IMR-90 (cell line): ENCODE measurements around the gene AGBL3. TPM values are rescaled to one million over a fixed set of nuclear protein-coding genes. Genes with fewer than 3 reads are reported as not detected.
A peak's percentile ranks its signal among the peaks of the same experiment; 100 is the strongest.

Experiments used
- ATAC-seq: fragments of 200-7000 bp; cut with Tn5 transposase; 2 replicates; pipeline ENCODE4 v1.9.1; 2020; ENCODE audit warnings: low read depth, mild to moderate bottlenecking, moderate library complexity
- BruUV-seq: library from RNA; stranded (reverse); fragments of 400-500 nt; replicated peaks from 2 replicates; lab custom pipeline; 2021; lab: Mats Ljungman, UMichigan
- CTCF ChIA-PET: fragments of 300-600 bp; formaldehyde crosslinking; extraction: SDS; loops from one replicate; lab custom pipeline; 2021; ENCODE audit warnings: antibody characterized with exemption; lab: Yijun Ruan, JAX
- POLR2A ChIA-PET: fragments of 300-600 bp; sonication (Branson Sonifier 250); formaldehyde crosslinking; loops from one replicate; lab custom pipeline; 2022; ENCODE audit warnings: antibody characterized with exemption; ENCODE audit not compliant: unreplicated experiment; lab: Charles Lee
- DNase-seq: peaks from one replicate; pipeline ENCODE4 v3.0.0; 2013
- H2AFZ ChIP-seq: replicated peaks from 2 replicates; pipeline ENCODE3; 2013; ENCODE audit warnings: low read length, mild to moderate bottlenecking; ENCODE audit not compliant: poor library complexity
- H2AK5ac ChIP-seq: 2 replicates; pipeline ENCODE4 v1.6.1; 2013; ENCODE audit warnings: low read depth, low read length, inconsistent platforms
- H2AK9ac ChIP-seq: replicated peaks from 2 replicates; pipeline ENCODE3; 2013; ENCODE audit warnings: mild to moderate bottlenecking, low read depth, low read length, moderate library complexity; ENCODE audit not compliant: poor library complexity
- H2BK120ac ChIP-seq: 2 replicates; pipeline ENCODE4 v1.6.1; 2013; ENCODE audit warnings: low read depth, low read length, inconsistent platforms
- H2BK15ac ChIP-seq: 3 replicates; pipeline ENCODE4 v1.6.1; 2013; ENCODE audit warnings: low read depth, low read length, inconsistent platforms
- H2BK20ac ChIP-seq: 2 replicates; pipeline ENCODE4 v1.6.1; 2013; ENCODE audit warnings: low read depth, mild to moderate bottlenecking, inconsistent platforms, low read length, moderate library complexity
- H2BK5ac ChIP-seq: 2 replicates; pipeline ENCODE4 v1.6.1; 2013; ENCODE audit warnings: mild to moderate bottlenecking, low read depth, low read length, inconsistent platforms; ENCODE audit not compliant: poor library complexity, severe bottlenecking
- H3K14ac ChIP-seq: replicated peaks from 2 replicates; pipeline ENCODE4 v1.6.1; 2013; ENCODE audit warnings: low read depth, low read length, inconsistent platforms
- H3K18ac ChIP-seq: 2 replicates; pipeline ENCODE4 v1.6.1; 2013; ENCODE audit warnings: low read depth, low read length, control low read depth
- H3K23ac ChIP-seq: 2 replicates; pipeline ENCODE4 v1.6.1; 2013; ENCODE audit warnings: low read depth, low read length, inconsistent platforms
- H3K27ac ChIP-seq: 2 replicates; pipeline ENCODE4 v1.5.1; 2013; ENCODE audit warnings: mild to moderate bottlenecking, control low read depth, low read length; ENCODE audit not compliant: insufficient read depth
- H3K27me3 ChIP-seq: 2 replicates; pipeline ENCODE4 v1.6.1; 2013; ENCODE audit warnings: low read length; ENCODE audit not compliant: control insufficient read depth, insufficient read depth
- H3K36me3 ChIP-seq: 2 replicates; pipeline ENCODE4 v1.6.1; 2013; ENCODE audit warnings: low read length, mixed read lengths; ENCODE audit not compliant: control insufficient read depth, insufficient read depth
- H3K4ac ChIP-seq: 2 replicates; pipeline ENCODE4 v1.6.1; 2013; ENCODE audit warnings: low read depth, low read length, inconsistent platforms
- H3K4me1 ChIP-seq: 2 replicates; pipeline ENCODE4 v1.6.1; 2013; ENCODE audit warnings: low read length, mixed read lengths; ENCODE audit not compliant: control insufficient read depth, insufficient read depth
- H3K4me2 ChIP-seq: 2 replicates; pipeline ENCODE4 v1.6.1; 2013; ENCODE audit warnings: low read depth, mild to moderate bottlenecking, control low read depth, low read length, moderate library complexity
- H3K4me3 ChIP-seq: 2 replicates; pipeline ENCODE4 v1.5.1; 2013; ENCODE audit warnings: low read depth, mild to moderate bottlenecking, control low read depth, low read length, moderate library complexity; ENCODE audit not compliant: insufficient read depth
- H3K56ac ChIP-seq: 2 replicates; pipeline ENCODE4 v1.6.1; 2013; ENCODE audit warnings: low read length, inconsistent platforms; ENCODE audit not compliant: insufficient read depth; ENCODE audit errors: extremely low read depth
- H3K79me1 ChIP-seq, 2 experiments: 2 replicates each; pipeline ENCODE4 v1.6.1; 2013; ENCODE audit warnings: low read length in 2 of 2, inconsistent platforms in 1 of 2, low read depth in 1 of 2
- H3K9ac ChIP-seq: 2 replicates; pipeline ENCODE4 v1.6.1; 2013; ENCODE audit warnings: low read depth, low read length, control low read depth
- H3K9me1 ChIP-seq: 2 replicates; pipeline ENCODE4 v1.6.1; 2013; ENCODE audit warnings: low read length, inconsistent platforms; ENCODE audit not compliant: insufficient read depth
- H3K9me3 ChIP-seq: 2 replicates; pipeline ENCODE4 v1.6.1; 2013; ENCODE audit warnings: low read length; ENCODE audit not compliant: control insufficient read depth, insufficient read depth
- H4K20me1 ChIP-seq: 2 replicates; pipeline ENCODE4 v1.6.1; 2013; ENCODE audit warnings: low read length, inconsistent platforms; ENCODE audit not compliant: insufficient read depth
- H4K5ac ChIP-seq: 2 replicates; pipeline ENCODE4 v1.6.1; 2013; ENCODE audit warnings: mild to moderate bottlenecking, low read depth, low read length, control low read depth
- H4K8ac ChIP-seq, 2 experiments: 2 replicates each; pipeline ENCODE4 v1.6.1; 2013; ENCODE audit warnings: low read depth in 2 of 2, low read length in 2 of 2, control low read depth in 1 of 2, inconsistent platforms in 1 of 2
- H4K91ac ChIP-seq: 2 replicates; pipeline ENCODE4 v1.6.1; 2013; ENCODE audit warnings: low read depth, low read length, inconsistent platforms; ENCODE audit not compliant: insufficient read depth
- BHLHE40 ChIP-seq: fragments of 150-350 bp; IDR thresholded peaks from 2 replicates; pipeline ENCODE4 v1.6.1; 2016; ENCODE audit warnings: mild to moderate bottlenecking, low read depth, low read length
- CEBPB ChIP-seq: IDR thresholded peaks from 2 replicates; pipeline ENCODE4 v1.6.1; 2012; ENCODE audit warnings: low read depth, low read length, improper control_type of control experiment
- CHD1 ChIP-seq: IDR thresholded peaks from 2 replicates; pipeline ENCODE4 v1.6.1; 2012; ENCODE audit warnings: low read depth, low read length, improper control_type of control experiment
- CTCF ChIP-seq: conservative IDR thresholded peaks from 2 replicates; pipeline ENCODE4 v1.5.1; 2012; ENCODE audit warnings: mild to moderate bottlenecking, low read depth, low read length, improper control_type of control experiment
- ELK1 ChIP-seq: fragments of 150-350 bp; IDR thresholded peaks from 2 replicates; pipeline ENCODE4 v1.6.1; 2016; ENCODE audit warnings: low read depth, mild to moderate bottlenecking, low read length, moderate library complexity, borderline replicate concordance
- FOS ChIP-seq: fragments of 150-350 bp; IDR thresholded peaks from 2 replicates; pipeline ENCODE4 v1.6.1; 2016; ENCODE audit warnings: low read depth, low read length
- MAFK ChIP-seq: IDR thresholded peaks from 2 replicates; pipeline ENCODE4 v1.6.1; 2012; ENCODE audit warnings: low read depth, low read length, improper control_type of control experiment
- MAZ ChIP-seq: IDR thresholded peaks from 2 replicates; pipeline ENCODE4 v1.6.1; 2012; ENCODE audit warnings: low read depth, mild to moderate bottlenecking, low read length, improper control_type of control experiment, moderate library complexity, borderline replicate concordance
- MXI1 ChIP-seq: IDR thresholded peaks from 2 replicates; pipeline ENCODE4 v1.6.1; 2012; ENCODE audit warnings: low read depth, mild to moderate bottlenecking, low read length, moderate library complexity, borderline replicate concordance
- NFE2L2 ChIP-seq: fragments of 150-350 bp; IDR thresholded peaks from 2 replicates; pipeline ENCODE4 v1.6.1; 2016; ENCODE audit warnings: low read depth, mild to moderate bottlenecking, low read length
- POLR2A ChIP-seq: IDR thresholded peaks from 2 replicates; pipeline ENCODE4 v1.6.1; 2012; ENCODE audit warnings: mild to moderate bottlenecking, low read depth, low read length
- RAD21 ChIP-seq: IDR thresholded peaks from 2 replicates; pipeline ENCODE4 v1.6.1; 2012; ENCODE audit warnings: low read length, improper control_type of control experiment
- RCOR1 ChIP-seq: IDR thresholded peaks from 2 replicates; pipeline ENCODE4 v1.6.1; 2012; ENCODE audit warnings: mild to moderate bottlenecking, low read length, improper control_type of control experiment; ENCODE audit not compliant: insufficient replicate concordance
- RFX5 ChIP-seq: IDR thresholded peaks from 2 replicates; pipeline ENCODE4 v1.8.0; 2012; ENCODE audit warnings: low read depth, mild to moderate bottlenecking, low read length, moderate library complexity
- SMC3 ChIP-seq: fragments of 150-350 bp; IDR thresholded peaks from 2 replicates; pipeline ENCODE4 v1.6.1; 2016; ENCODE audit warnings: low read depth, mild to moderate bottlenecking, antibody characterized with exemption, low read length, moderate library complexity
- USF2 ChIP-seq: fragments of 150-350 bp; IDR thresholded peaks from 2 replicates; pipeline ENCODE4 v1.6.1; 2017; ENCODE audit warnings: mild to moderate bottlenecking, antibody characterized with exemption, low read length, low read depth
- WGBS, 2 experiments: methylation state at CpG; one replicate each; pipeline versions ENCODE4 v1.1.5 to v1.1.7; 2013; ENCODE audit warnings: missing lambda C conversion rate in 2 of 2; ENCODE audit not compliant: insufficient read length in 1 of 2; ENCODE audit errors: extremely low coverage in 2 of 2; 5-methylcytosine and 5-hydroxymethylcytosine counted together
- dilution Hi-C: fragments of 300-500 bp; cut with HindIII; formaldehyde crosslinking; loops from one replicate; pipeline ENCODE4 v1.14.3; 2018; ENCODE audit warnings: low sequenced_read_pairs; ENCODE audit not compliant: unreplicated experiment
- in situ Hi-C: fragments of 300-500 bp; cut with MboI; formaldehyde crosslinking; loops from 3 replicates; pipeline ENCODE4 v1.14.3; 2019; ENCODE audit warnings: low sequenced_read_pairs, inconsistent platforms, mixed read lengths
- intact Hi-C: fragments of 100-400 bp; cut with micrococcal nuclease; formaldehyde crosslinking; loops from 2 replicates; pipeline ENCODE4 v1.10.0; 2022
- polyA plus RNA-seq, 3 experiments: library from polyadenylated mRNA; depleted of rRNA; stranded (reverse); fragments of >200 nt; gene quantifications; 2 replicates each; pipeline ENCODE4 v1.2.3, GENCODE V29; 2012; ENCODE audit warnings: low replicate concordance in 1 of 3
- total RNA-seq: library from RNA; depleted of rRNA; stranded (reverse); fragments of >200 nt; gene quantifications from 2 replicates; pipeline ENCODE4 v1.2.3, GENCODE V29; 2012

Gene AGBL3
- total and polyA plus RNA-seq, 2 of the 4 experiments (the other 2 are of a cell fraction) = 0.18 to 0.65 TPM

- TF ChIP-seq BHLHE40 = no peak
- TF ChIP-seq MAZ = no peak
- no peak for TF ChIP-seq CHD1
- TF ChIP-seq MAFK = no peak
- no peak for TF ChIP-seq ELK1
- no peak for TF ChIP-seq USF2
- TF ChIP-seq CEBPB = no peak
- TF ChIP-seq RFX5 = no peak
- TF ChIP-seq RCOR1 = no peak
- no peak for TF ChIP-seq FOS
- no peak for TF ChIP-seq MXI1
- no peak for TF ChIP-seq RAD21
- no peak for TF ChIP-seq CTCF
- TF ChIP-seq NFE2L2 = no peak
- TF ChIP-seq POLR2A = no peak
- TF ChIP-seq SMC3 = no peak
- no peak overlapping the region for H3K9ac ChIP-seq
- dilution Hi-C loops = no loop called here
- intact Hi-C loops = no loop called here
- H3K4ac ChIP-seq = no peak overlapping the region
- H3K36me3 ChIP-seq = no peaks in the 10 kb centered on the region
- no peaks in the 10 kb centered on the region for H4K20me1 ChIP-seq
- no peak overlapping the region for H2AK5ac ChIP-seq
- no peaks in the 10 kb centered on the region; the same call in 1 of the 2 replicates for H3K27me3 ChIP-seq
- H3K23ac ChIP-seq = no peak overlapping the region
- H2BK15ac ChIP-seq = no peak overlapping the region
- no peak overlapping the region for H2AK9ac ChIP-seq
- in situ Hi-C loops = no loop called here
- ATAC-seq (no peak), DNase-seq (peak; percentile 0)
- no peak overlapping the region for H2BK20ac ChIP-seq
- ChIA-PET POLR2A (no interaction called here), CTCF (no interaction called here)
- H2BK120ac ChIP-seq = no peak overlapping the region
- H4K8ac ChIP-seq = no peak overlapping the region
- no peaks in the 10 kb centered on the region for H3K79me1 ChIP-seq
- H3K9me3 ChIP-seq = no peaks in the 10 kb centered on the region
- no peak overlapping the region for H3K56ac ChIP-seq
- no peak overlapping the region for H2AFZ ChIP-seq
- H3K4me2 ChIP-seq = no peak overlapping the region
- H3K4me3 ChIP-seq = no peak overlapping the region
- H3K14ac ChIP-seq = no peak overlapping the region
- no peak overlapping the region for H4K91ac ChIP-seq
- no CpG with 5 or more reads among the region's 1 CpG for WGBS, 2 experiments
- no TSS peak for BruUV-seq
- no peaks in the 10 kb centered on the region for H3K4me1 ChIP-seq
- no peak overlapping the region for H3K18ac ChIP-seq
- no peak overlapping the region for H4K5ac ChIP-seq
- no peak overlapping the region for H2BK5ac ChIP-seq
- no peak overlapping the region for H3K27ac ChIP-seq
- no peaks in the 10 kb centered on the region for H3K9me1 ChIP-seq
Observed at GRCh38 chr7:135117096-135117495, 130.8 kb downstream of the AGBL3 start.
